ENCODE measurements around the gene LTBP1. TPM values are rescaled to one million over a fixed set of nuclear protein-coding genes. Genes with fewer than 3 reads are reported as not detected.

Gene LTBP1
- total RNA-seq, 1 experiment from 2014 or later: 28.5 TPM

- H3K79me1 ChIP-seq (ENCODE audit: insufficient read depth, low read depth, low read length, poor library complexity, severe bottlenecking): no peaks in the 10 kb centered on the region
- H3K56ac ChIP-seq (ENCODE audit: insufficient read length, low read depth, low read length): no peak overlapping the region
- no peak overlapping the region for H2BK15ac ChIP-seq (ENCODE audit: low read depth, low read length)
- H3K9ac ChIP-seq (ENCODE audit: extremely low read depth, insufficient read length, low read length): no peak overlapping the region
- H4K20me1 ChIP-seq (ENCODE audit: control insufficient read depth, insufficient read depth, insufficient read length): no peaks in the 10 kb centered on the region
- H4K5ac ChIP-seq (ENCODE audit: insufficient read length, low read depth, low read length): no peak overlapping the region
- TF ChIP-seq, protein P1, sequence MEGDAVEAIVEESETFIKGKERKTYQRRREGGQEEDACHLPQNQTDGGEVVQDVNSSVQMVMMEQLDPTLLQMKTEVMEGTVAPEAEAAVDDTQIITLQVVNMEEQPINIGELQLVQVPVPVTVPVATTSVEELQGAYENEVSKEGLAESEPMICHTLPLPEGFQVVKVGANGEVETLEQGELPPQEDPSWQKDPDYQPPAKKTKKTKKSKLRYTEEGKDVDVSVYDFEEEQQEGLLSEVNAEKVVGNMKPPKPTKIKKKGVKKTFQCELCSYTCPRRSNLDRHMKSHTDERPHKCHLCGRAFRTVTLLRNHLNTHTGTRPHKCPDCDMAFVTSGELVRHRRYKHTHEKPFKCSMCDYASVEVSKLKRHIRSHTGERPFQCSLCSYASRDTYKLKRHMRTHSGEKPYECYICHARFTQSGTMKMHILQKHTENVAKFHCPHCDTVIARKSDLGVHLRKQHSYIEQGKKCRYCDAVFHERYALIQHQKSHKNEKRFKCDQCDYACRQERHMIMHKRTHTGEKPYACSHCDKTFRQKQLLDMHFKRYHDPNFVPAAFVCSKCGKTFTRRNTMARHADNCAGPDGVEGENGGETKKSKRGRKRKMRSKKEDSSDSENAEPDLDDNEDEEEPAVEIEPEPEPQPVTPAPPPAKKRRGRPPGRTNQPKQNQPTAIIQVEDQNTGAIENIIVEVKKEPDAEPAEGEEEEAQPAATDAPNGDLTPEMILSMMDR (conservative IDR thresholded peaks at IDR 0.05): no peak
- H3T11ph ChIP-seq (ENCODE audit: low read length): no peak overlapping the region
- H3K4ac ChIP-seq (ENCODE audit: low read depth, low read length): no peak overlapping the region
- H3K14ac ChIP-seq (ENCODE audit: insufficient read depth, low read length): no peak overlapping the region
- H2BK12ac ChIP-seq (ENCODE audit: insufficient read length, low read depth, low read length): no peak overlapping the region
- H2BK20ac ChIP-seq (ENCODE audit: low read depth, low read length, poor library complexity, severe bottlenecking): no peak overlapping the region
- no peak overlapping the region for H3K4me2 ChIP-seq (ENCODE audit: insufficient read depth, insufficient read length, low read length)
- H3K4me3 Mint-ChIP-seq: no peak overlapping the region
- no peak for DNase-seq
- no peak overlapping the region for H2BK5ac ChIP-seq (ENCODE audit: insufficient read length, low read length)
- H3K79me2 ChIP-seq (ENCODE audit: insufficient read depth, low read length): no peaks in the 10 kb centered on the region
- no peak overlapping the region for H3K27ac ChIP-seq (ENCODE audit: insufficient read length, low read depth, low read length)
- no CpG with 5 or more reads among the region's 4 CpGs for WGBS (ENCODE audit: extremely low coverage, insufficient read length, low lambda C conversion rate)
- H3K9me3 ChIP-seq (ENCODE audit: control insufficient read depth, low read depth, low read length): no peaks in the 10 kb centered on the region
- H3K18ac ChIP-seq (ENCODE audit: insufficient read length, low read depth, low read length): no peak overlapping the region
- no peaks in the 10 kb centered on the region; the same call in 1 of the 2 replicates for H3K4me1 ChIP-seq (ENCODE audit: insufficient read depth, low read length)
- no peaks in the 10 kb centered on the region for H3K23me2 ChIP-seq (ENCODE audit: insufficient read length, low read depth, low read length, poor library complexity, severe bottlenecking)
- H4K91ac ChIP-seq (ENCODE audit: insufficient read length, low read depth, low read length): no peak overlapping the region
- no peak overlapping the region for H3K27ac Mint-ChIP-seq
- no peak overlapping the region for H2BK120ac ChIP-seq (ENCODE audit: low read depth, low read length, poor library complexity, severe bottlenecking)
- no peak overlapping the region for H2AK5ac ChIP-seq (ENCODE audit: insufficient read length, low read length)
- H3K23ac ChIP-seq (ENCODE audit: insufficient read length, low read depth, low read length): no peak overlapping the region
- H3K27me3 ChIP-seq (ENCODE audit: insufficient read depth, low read length): no peaks in the 10 kb centered on the region
- no peaks in the 10 kb centered on the region for H3K27me3 Mint-ChIP-seq (ENCODE audit: low read depth)
- H3K9me3 Mint-ChIP-seq: no peaks in the 10 kb centered on the region; a peak in 1 of 5 replicates
- no peak overlapping the region for H2AFZ ChIP-seq (ENCODE audit: low read length)
- peaks cover 12 to 18% of the 10 kb centered on the region in 2 experiments for H3K4me1 Mint-ChIP-seq
- H4K8ac ChIP-seq (replicated peaks; ENCODE audit: insufficient read length, low read depth, low read length): no peak overlapping the region
- H3K36me3 Mint-ChIP-seq (ENCODE audit: insufficient read depth in 1 of 3, low read depth in 3 of 3): peaks cover 0 to 9% (median 2%) of the 10 kb centered on the region in 3 experiments; a peak in 3 of 7 replicates
Measured at GRCh38 chr2:33223856-33224255, 277.1 kb downstream of the LTBP1 start.
